HG02678 (cell line): ENCODE measurements around the gene MAN1A2.
A peak's percentile ranks its signal among the peaks of the same experiment; 100 is the strongest.

Experiments used
- ATAC-seq: cut with Tn5 transposase; IDR thresholded peaks from one replicate; pipeline ENCODE4 v1.9.1; 2021; ENCODE audit warnings: mild to moderate bottlenecking, moderate library complexity; ENCODE audit not compliant: unreplicated experiment

MAN1A2 gene

DNA sequence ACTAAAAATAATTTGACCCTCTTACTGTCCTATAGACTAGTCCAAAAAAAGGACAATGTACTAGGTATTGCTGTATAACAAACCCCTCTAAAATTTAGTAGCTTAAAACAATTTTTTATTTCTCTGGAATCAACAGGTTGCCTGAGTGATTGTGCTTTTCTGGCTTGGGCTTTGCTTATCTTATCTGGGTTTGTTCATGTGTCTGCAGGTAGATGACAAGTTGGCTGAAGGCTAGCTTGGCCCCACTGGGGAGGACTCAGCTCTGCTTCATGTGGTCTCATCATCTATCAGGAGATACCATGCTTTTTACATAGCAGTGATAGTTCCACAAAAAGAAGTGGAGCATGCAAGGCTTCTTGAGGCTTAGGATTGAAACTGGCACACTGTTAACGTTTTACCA, 114.2 kb downstream of the MAN1A2 start:
- no peak for ATAC-seq

GRCh38 chr1:117493906-117494305, 126.7 kb downstream of the MAN1A2 start:
- ATAC-seq: no peak

- ATAC-seq: no peak
These were observed 127.8 kb downstream of the MAN1A2 start for GRCh38 chr1:117495068-117495467.

- ATAC-seq: no peak
These were observed 131.8 kb downstream of the MAN1A2 start for GRCh38 chr1:117499071-117499470.

DNA sequence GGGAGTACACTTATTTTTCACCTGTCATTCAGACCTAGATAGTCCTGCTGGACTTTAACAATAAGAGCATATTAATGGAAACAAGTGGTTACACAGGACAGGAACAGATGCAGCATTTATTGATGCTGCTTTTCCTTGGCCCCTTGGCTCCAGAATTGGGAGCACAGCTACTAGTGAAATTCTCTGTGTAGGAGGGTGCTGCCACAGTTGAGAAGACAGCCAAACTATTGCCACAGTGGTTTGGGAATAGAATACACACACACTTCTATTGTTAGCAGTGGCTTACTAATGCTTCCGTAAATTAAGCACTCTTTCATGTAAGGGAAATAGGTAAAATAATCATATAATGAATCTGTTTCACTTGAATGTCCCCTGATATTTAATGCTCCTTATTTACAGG, 133.3 kb downstream of the MAN1A2 start:
- ATAC-seq: no peak

- no peak for ATAC-seq
These were observed 134.0 kb downstream of the MAN1A2 start for GRCh38 chr1:117501281-117501680.

GRCh38 chr1:117511273-117511672, 144.0 kb downstream of the MAN1A2 start:
- ATAC-seq: no peak

- ATAC-seq: no peak
These were observed 145.6 kb downstream of the MAN1A2 start for GRCh38 chr1:117512728-117513321.

DNA sequence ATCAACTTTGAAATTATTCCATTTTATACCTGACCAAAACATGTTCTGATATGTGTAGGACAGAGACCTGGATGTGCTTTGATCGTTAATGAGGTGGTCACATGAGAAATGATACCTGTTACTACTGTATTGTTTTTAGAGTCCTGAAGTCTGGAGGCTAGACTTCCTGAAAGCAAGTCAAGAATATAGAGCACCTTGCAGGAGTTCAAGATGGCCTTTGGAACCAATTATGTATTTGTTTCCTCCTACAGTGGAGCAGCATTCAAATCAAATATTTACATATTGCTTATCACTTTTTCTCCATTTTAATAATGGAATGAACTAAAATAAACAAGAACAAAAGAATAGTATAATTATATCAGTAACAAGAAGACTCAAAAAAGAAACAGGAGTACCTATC, 155.9 kb downstream of the MAN1A2 start:
- ATAC-seq: no peak

- no peak for ATAC-seq
These were observed 159.8 kb downstream of the MAN1A2 start for GRCh38 chr1:117527074-117527473.

GRCh38 chr1:117527566-117528102, 160.4 kb downstream of the MAN1A2 start:
- ATAC-seq: no peak

- no peak for ATAC-seq
These were observed 162.4 kb downstream of the MAN1A2 start for GRCh38 chr1:117529683-117530082.

DNA sequence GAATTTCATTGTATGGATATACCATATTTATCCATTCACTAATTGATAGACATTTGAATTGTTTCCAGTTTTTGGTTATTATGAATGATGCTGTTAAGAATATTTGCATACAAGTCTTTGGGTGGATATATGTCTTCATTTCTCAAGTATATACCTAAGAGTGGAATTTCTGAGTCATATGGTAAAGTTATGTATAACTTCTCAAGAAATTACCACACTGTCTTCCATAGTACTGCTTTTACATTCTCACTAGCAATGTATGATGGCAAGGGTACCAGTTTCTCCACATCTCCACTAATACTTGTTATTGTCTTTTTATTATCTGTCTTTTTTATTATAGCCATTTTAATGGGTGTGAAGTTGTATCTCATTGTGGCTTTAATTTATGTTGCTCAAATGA, 164.0 kb downstream of the MAN1A2 start:
- ATAC-seq: no peak

- ATAC-seq: peak; percentile 70
These were observed 167.8 kb downstream of the MAN1A2 start for GRCh38 chr1:117534995-117535467.

DNA sequence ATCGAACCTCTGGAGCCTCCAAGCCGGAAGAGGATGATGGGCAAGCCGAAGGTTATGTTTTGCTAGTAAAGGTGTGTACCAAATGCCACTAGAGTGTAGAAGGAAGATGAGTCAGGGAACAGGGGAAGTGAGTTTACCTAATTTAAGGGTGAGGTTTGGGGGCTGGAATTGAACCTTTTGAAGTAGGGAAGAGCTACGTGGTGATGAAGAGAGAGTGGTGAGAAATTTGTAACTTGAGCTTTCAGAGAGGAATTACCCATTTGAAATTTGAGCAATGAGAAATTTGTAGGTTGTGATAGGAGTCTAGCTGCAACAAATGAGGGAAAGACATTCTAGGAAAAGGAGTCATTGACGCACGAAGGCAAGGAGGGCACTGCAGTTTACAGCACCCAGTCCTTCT, 168.6 kb downstream of the MAN1A2 start:
- ATAC-seq: no peak

- peak; percentile 49 for ATAC-seq
These were observed 170.2 kb downstream of the MAN1A2 start for GRCh38 chr1:117537291-117537920.

DNA sequence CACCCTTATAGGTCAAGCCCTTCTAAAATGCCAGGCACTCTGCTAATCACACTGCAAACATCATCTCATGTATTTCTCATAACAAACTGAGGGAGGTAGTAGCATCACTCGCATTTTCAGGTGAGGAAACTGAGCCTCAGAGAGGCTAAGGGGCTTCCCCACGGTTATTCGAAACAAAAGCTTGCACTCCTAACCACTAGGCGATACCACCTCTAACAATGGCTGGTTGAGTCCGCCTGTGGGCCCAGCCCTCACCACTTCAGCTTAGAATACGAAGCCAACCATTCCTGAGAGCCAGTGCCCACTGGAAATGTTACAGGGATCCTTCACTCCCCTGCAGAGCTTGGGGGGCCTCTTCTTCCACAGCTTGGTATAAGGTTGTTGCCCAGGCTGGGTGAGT, 173.3 kb downstream of the MAN1A2 start:
- ATAC-seq: no peak

DNA sequence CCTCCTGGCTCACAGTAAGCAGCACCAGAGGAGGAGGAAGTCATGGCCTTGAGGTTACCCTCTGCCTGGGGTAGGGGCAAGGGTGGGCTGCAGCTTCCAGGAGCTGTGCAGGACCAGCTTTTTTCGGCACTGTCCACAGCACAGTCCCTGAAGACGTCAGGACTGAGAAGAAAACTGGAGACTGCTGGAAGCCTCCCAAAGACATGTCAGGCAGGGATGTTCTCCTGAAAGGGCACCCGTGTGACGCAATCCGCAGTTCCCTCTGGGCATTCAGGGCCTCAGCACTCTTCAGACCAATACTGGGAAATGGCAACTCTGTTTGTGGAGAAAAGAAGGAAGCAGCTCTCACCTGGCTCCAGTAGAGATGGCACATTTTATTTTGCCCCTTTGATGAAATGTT, 173.8 kb downstream of the MAN1A2 start:
- no peak for ATAC-seq

DNA sequence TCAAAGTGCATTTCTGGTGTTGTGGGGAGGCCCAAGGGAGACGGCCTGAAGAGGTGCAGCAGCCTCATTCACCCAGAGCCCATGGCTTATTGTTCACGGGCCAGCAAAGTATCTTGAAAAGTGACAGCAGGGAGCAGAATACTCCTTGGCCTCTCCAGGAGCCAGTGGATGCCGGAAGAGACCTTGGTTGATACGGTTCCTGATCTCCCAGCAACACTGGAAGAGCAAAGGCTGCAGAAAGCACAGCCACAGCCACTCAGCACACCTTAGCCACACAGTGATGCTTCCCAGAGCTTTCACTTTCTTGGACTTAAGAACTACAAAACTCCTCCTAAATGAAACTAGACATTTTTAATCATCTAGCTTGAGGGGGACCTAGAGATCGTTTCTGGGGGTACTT, 174.3 kb downstream of the MAN1A2 start:
- ATAC-seq: no peak

DNA sequence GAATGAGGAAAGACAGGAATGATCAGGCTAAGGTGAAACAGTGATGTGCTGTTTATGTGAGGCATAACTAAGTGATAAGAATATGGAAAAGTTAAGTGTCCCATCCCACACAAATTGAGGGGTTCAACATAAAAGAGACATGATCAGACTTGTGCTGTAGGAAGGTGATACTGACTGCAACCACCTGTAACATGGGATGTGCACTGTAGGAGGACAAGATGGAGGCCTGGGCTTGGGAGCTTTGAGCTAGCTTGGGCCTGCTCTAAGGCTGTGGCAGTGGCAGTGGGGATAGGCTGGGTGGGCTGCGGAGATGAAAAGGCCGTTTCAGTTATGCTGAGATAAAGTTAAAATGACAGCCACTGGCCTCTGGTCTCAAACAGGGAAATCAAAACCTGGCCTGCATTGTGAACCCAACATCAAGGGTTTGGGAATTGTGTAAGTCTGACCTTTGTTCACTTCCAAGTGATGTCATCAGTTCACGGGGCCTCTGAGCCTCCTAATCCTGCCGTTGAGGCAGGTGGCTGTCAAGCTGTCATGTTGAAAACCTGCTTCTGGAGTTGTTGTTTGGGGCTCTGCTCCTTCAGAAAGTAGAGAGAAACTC, 177.4 kb downstream of the MAN1A2 start:
- ATAC-seq: no peak

- no peak for ATAC-seq
These were observed 179.2 kb downstream of the MAN1A2 start for GRCh38 chr1:117546467-117546866.

DNA sequence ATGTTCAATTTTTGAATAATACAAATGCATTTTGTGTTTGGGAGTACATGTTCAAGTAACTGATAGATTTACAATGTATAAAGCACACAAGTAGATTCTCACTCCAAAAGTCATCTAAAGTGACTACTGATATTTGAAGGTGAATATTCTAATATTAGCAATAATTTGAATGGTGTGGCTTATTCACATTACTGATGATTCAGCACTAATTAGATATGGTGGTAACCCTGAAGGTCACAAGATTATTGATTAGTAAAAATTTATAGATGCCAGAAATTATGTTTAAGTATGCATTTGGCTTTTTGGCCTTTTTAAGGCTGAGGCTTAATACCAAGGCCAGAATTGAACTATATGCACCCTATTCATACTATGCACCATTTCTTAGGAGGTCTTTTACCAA, 186.2 kb downstream of the MAN1A2 start:
- no peak for ATAC-seq
